SK-N-SH (cell line): ENCODE data around the gene TMEM132D. TPM values are rescaled to one million over a fixed set of nuclear protein-coding genes. Genes with fewer than 3 reads are reported as not detected.

Experiments
- CTCF ChIA-PET: fragments of 300-600, 350-600 bp; formaldehyde crosslinking; extraction: SDS; loops from one replicate; lab custom pipeline; 2021; lab: Yijun Ruan, JAX
- POLR2A ChIA-PET: fragments of 350-600 bp; sonication (Branson Sonifier 250); formaldehyde crosslinking; extraction: SDS; loops from one replicate; lab custom pipeline; 2020; ENCODE audit warnings: antibody characterized with exemption, inconsistent platforms; lab: Yijun Ruan, JAX
- DNase-seq: peaks from one replicate; pipeline ENCODE4 v3.0.0; 2012
- H2AFZ ChIP-seq: fragments of 200-600 bp; sonication (generic); 2 replicates; pipeline ENCODE4 v1.8.1; 2016; ENCODE audit warnings: antibody characterized with exemption, mild to moderate bottlenecking, low read depth
- H3F3A ChIP-seq: fragments of 200-600 bp; sonication (generic); replicated peaks from 2 replicates; pipeline ENCODE3; 2016; ENCODE audit warnings: antibody characterized with exemption, mild to moderate bottlenecking; ENCODE audit not compliant: insufficient read depth
- H3K27ac ChIP-seq, 2 experiments: fragments of 200-500 bp in 1 of 2; fragments of 200-600 bp in 1 of 2; sonication (Bioruptor generic) in 1 of 2; sonication (generic), shearing (Covaris generic) in 1 of 2; 2 replicates each; pipeline versions ENCODE4 v1.5.1 to v1.6.1; 2014 to 2016; ENCODE audit warnings: low read depth in 2 of 2, inconsistent platforms in 1 of 2, low read length in 1 of 2, mild to moderate bottlenecking in 1 of 2, mixed read lengths in 1 of 2
- H3K27me3 ChIP-seq: fragments of 200-600 bp; sonication (generic), shearing (Covaris generic); 2 replicates; pipeline ENCODE4 v1.6.1; 2016; ENCODE audit warnings: mixed run types; ENCODE audit not compliant: insufficient read depth
- H3K36me3 ChIP-seq, 2 experiments: fragments of 200-500 bp in 1 of 2; fragments of 200-600 bp in 1 of 2; sonication (Bioruptor generic) in 1 of 2; sonication (generic) in 1 of 2; replicated peaks in 1 of 2; 2 replicates each; pipeline versions ENCODE3 to v1.5.1; 2014 to 2016; ENCODE audit warnings: low read length in 1 of 2, mild to moderate bottlenecking in 1 of 2; ENCODE audit not compliant: insufficient read depth in 2 of 2, control insufficient read depth in 1 of 2
- H3K4me1 ChIP-seq, 2 experiments: fragments of 200-500 bp in 1 of 2; fragments of 200-600 bp in 1 of 2; sonication (Bioruptor generic) in 1 of 2; sonication (generic), shearing (Covaris generic) in 1 of 2; 2 replicates each; pipeline versions ENCODE4 v1.5.1 to v1.6.1; 2014 to 2016; ENCODE audit warnings: low read depth in 1 of 2, low read length in 1 of 2, mixed run types in 1 of 2; ENCODE audit not compliant: insufficient read depth in 2 of 2, control insufficient read depth in 1 of 2
- H3K4me2 ChIP-seq: fragments of 200-600 bp; sonication (generic), shearing (Covaris generic); 2 replicates; pipeline ENCODE4 v1.6.1; 2017; ENCODE audit warnings: mixed run types
- H3K4me3 ChIP-seq, 2 experiments: fragments of 200-500 bp in 1 of 2; fragments of 200-600 bp in 1 of 2; sonication (Bioruptor generic) in 1 of 2; sonication (generic), shearing (Covaris generic) in 1 of 2; 2 replicates each; pipeline versions ENCODE4 v1.5.1 to v1.8.1; 2014 to 2016; ENCODE audit warnings: low read depth in 2 of 2, inconsistent platforms in 1 of 2, low read length in 1 of 2, mild to moderate bottlenecking in 1 of 2, mixed read lengths in 1 of 2, moderate library complexity in 1 of 2
- H3K79me2 ChIP-seq: fragments of 200-600 bp; sonication (generic); 2 replicates; pipeline ENCODE4 v1.8.1; 2017; ENCODE audit warnings: mild to moderate bottlenecking; ENCODE audit not compliant: insufficient read depth
- H3K9ac ChIP-seq: fragments of 200-600 bp; sonication (generic); 2 replicates; pipeline ENCODE4 v1.6.1; 2017; ENCODE audit warnings: mixed run types
- H3K9me2 ChIP-seq: fragments of 200-600 bp; sonication (generic); 2 replicates; pipeline ENCODE4 v1.6.1; 2017; ENCODE audit warnings: mixed run types
- H3K9me3 ChIP-seq: fragments of 200-600 bp; sonication (generic); 2 replicates; pipeline ENCODE4 v1.6.1; 2017; ENCODE audit warnings: mixed run types, mild to moderate bottlenecking, moderate library complexity
- H4K20me1 ChIP-seq: fragments of 200-600 bp; sonication (generic); 2 replicates; pipeline ENCODE4 v1.6.1; 2017; ENCODE audit warnings: mild to moderate bottlenecking, mixed run types; ENCODE audit not compliant: insufficient read depth
- ELF1 ChIP-seq: IDR thresholded peaks from 2 replicates; pipeline ENCODE4 v1.4.0; 2012
- EZH2phosphoT487 ChIP-seq: fragments of 200-600 bp; sonication (generic); IDR thresholded peaks from 2 replicates; pipeline ENCODE4 v1.6.1; 2017; ENCODE audit warnings: low read depth, mixed run types, mild to moderate bottlenecking, antibody characterized with exemption, moderate library complexity, borderline replicate concordance
- FOSL2 ChIP-seq: IDR thresholded peaks from 2 replicates; pipeline ENCODE4 v1.4.0; 2012; ENCODE audit warnings: low read depth, mild to moderate bottlenecking, moderate library complexity, borderline replicate concordance
- FOXM1 ChIP-seq: IDR thresholded peaks from 2 replicates; pipeline ENCODE4 v1.4.0; 2012; ENCODE audit warnings: low read depth, mild to moderate bottlenecking
- GABPA ChIP-seq: IDR thresholded peaks from 2 replicates; pipeline ENCODE4 v1.4.0; 2012; ENCODE audit warnings: low read depth, mild to moderate bottlenecking
- GATA2 ChIP-seq: sonication (generic); formaldehyde crosslinking; IDR thresholded peaks from 2 replicates; pipeline ENCODE4 v1.5.0; 2020; ENCODE audit warnings: mild to moderate bottlenecking, missing genetic modification reagents
- JUND ChIP-seq: IDR thresholded peaks from 2 replicates; pipeline ENCODE4 v1.4.0; 2012
- MAX ChIP-seq: IDR thresholded peaks from 2 replicates; pipeline ENCODE4 v1.4.0; 2012; ENCODE audit warnings: low read depth
- MXI1 ChIP-seq: IDR thresholded peaks from 2 replicates; pipeline ENCODE4 v1.6.1; 2012; ENCODE audit warnings: mild to moderate bottlenecking, low read depth, low read length, improper control_type of control experiment
- NFIC ChIP-seq: IDR thresholded peaks from 2 replicates; pipeline ENCODE4 v1.4.0; 2012; ENCODE audit warnings: borderline replicate concordance
- RAD21 ChIP-seq: IDR thresholded peaks from 2 replicates; pipeline ENCODE4 v1.6.1; 2012; ENCODE audit warnings: mild to moderate bottlenecking, low read length
- REST ChIP-seq: IDR thresholded peaks from 2 replicates; pipeline ENCODE4 v1.6.1; 2012; ENCODE audit warnings: mild to moderate bottlenecking, low read depth, low read length, moderate library complexity
- RFX5 ChIP-seq: IDR thresholded peaks from 2 replicates; pipeline ENCODE4 v1.6.1; 2012; ENCODE audit warnings: mild to moderate bottlenecking, improper control_type of control experiment, low read length
- SMC3 ChIP-seq: IDR thresholded peaks from 2 replicates; pipeline ENCODE4 v1.6.1; 2012; ENCODE audit warnings: low read depth, low read length, improper control_type of control experiment
- USF2 ChIP-seq: fragments of 150-350 bp; IDR thresholded peaks from 2 replicates; pipeline ENCODE4 v1.6.1; 2017; ENCODE audit warnings: antibody characterized with exemption, low read length, low read depth, borderline replicate concordance
- YY1 ChIP-seq: IDR thresholded peaks from 2 replicates; pipeline ENCODE4 v1.4.0; 2012; ENCODE audit warnings: low read depth, mild to moderate bottlenecking
- WGBS: methylation state at CpG from one replicate; pipeline ENCODE4 v1.1.6; 2017; ENCODE audit warnings: low lambda C conversion rate; 5-methylcytosine and 5-hydroxymethylcytosine counted together
- polyA plus RNA-seq, 3 experiments: library from polyadenylated mRNA; depleted of rRNA; stranded (reverse); fragments of >200 nt; gene quantifications; 2 replicates each; pipeline ENCODE4 v1.2.3, GENCODE V29; 2012
- TF ChIP-seq, protein P1 (sequence below): IDR thresholded peaks from 2 replicates; pipeline ENCODE4; 2012
- TF ChIP-seq, protein P2 (sequence below): fragments of 200-600 bp; sonication (generic); IDR thresholded peaks from 2 replicates; pipeline ENCODE4 v1.6.1; 2017; ENCODE audit warnings: antibody characterized with exemption, mild to moderate bottlenecking, moderate library complexity

The TMEM132D gene
- polyA plus RNA-seq, 1 of the 3 experiments (the other 2 are of a cell fraction) = not detected

- H3F3A ChIP-seq = no peaks in the 10 kb centered on the region
- no peak for DNase-seq
- no peaks in the 10 kb centered on the region for H3K9me2 ChIP-seq
- no peak overlapping the region for H3K4me2 ChIP-seq
- H3K79me2 ChIP-seq = no peaks in the 10 kb centered on the region
- 13% methylated on average over 7 of the region's 7 CpGs for WGBS
- H4K20me1 ChIP-seq = no peaks in the 10 kb centered on the region
- H2AFZ ChIP-seq = no peak overlapping the region
- H3K27me3 ChIP-seq = no peaks in the 10 kb centered on the region
- TF ChIP-seq GATA2 (CRISPR knock-in tag) (no peak), USF2 (no peak), YY1 (no peak), RFX5 (no peak), FOXM1 (no peak), MAX (no peak), FOSL2 (no peak), GABPA (no peak), NFIC (no peak), REST (no peak), SMC3 (no peak), EZH2phosphoT487 (no peak), MXI1 (no peak), ELF1 (no peak), RAD21 (no peak), JUND (no peak)
- TF ChIP-seq, protein P1, sequence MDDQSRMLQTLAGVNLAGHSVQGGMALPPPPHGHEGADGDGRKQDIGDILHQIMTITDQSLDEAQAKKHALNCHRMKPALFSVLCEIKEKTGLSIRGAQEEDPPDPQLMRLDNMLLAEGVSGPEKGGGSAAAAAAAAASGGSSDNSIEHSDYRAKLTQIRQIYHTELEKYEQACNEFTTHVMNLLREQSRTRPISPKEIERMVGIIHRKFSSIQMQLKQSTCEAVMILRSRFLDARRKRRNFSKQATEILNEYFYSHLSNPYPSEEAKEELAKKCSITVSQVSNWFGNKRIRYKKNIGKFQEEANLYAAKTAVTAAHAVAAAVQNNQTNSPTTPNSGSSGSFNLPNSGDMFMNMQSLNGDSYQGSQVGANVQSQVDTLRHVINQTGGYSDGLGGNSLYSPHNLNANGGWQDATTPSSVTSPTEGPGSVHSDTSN = no peak
- TF ChIP-seq, protein P2, sequence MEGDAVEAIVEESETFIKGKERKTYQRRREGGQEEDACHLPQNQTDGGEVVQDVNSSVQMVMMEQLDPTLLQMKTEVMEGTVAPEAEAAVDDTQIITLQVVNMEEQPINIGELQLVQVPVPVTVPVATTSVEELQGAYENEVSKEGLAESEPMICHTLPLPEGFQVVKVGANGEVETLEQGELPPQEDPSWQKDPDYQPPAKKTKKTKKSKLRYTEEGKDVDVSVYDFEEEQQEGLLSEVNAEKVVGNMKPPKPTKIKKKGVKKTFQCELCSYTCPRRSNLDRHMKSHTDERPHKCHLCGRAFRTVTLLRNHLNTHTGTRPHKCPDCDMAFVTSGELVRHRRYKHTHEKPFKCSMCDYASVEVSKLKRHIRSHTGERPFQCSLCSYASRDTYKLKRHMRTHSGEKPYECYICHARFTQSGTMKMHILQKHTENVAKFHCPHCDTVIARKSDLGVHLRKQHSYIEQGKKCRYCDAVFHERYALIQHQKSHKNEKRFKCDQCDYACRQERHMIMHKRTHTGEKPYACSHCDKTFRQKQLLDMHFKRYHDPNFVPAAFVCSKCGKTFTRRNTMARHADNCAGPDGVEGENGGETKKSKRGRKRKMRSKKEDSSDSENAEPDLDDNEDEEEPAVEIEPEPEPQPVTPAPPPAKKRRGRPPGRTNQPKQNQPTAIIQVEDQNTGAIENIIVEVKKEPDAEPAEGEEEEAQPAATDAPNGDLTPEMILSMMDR = no peak
- H3K4me3 ChIP-seq = no peak overlapping the region
- POLR2A ChIA-PET = no interaction called here
- no peak overlapping the region for H3K9ac ChIP-seq
- CTCF ChIA-PET = no interaction called here
- no peaks in the 10 kb centered on the region for H3K36me3 ChIP-seq
- no peaks in the 10 kb centered on the region for H3K4me1 ChIP-seq
- no peak overlapping the region for H3K27ac ChIP-seq
- H3K9me3 ChIP-seq = no peaks in the 10 kb centered on the region; the same call in 1 of the 2 replicates
Observed at GRCh38 chr12:129339336-129339735, 564.5 kb downstream of the TMEM132D start.
